Tibial artery (tissue), 4 donors: ENCODE measurements around the gene TLE2.

Source experiments
- DNase-seq, 2 donors: peaks; one replicate each; pipeline ENCODE4 v3.0.0-alpha.2; 2019
- H3K27ac ChIP-seq, 2 donors: fragments of 200-600 bp; sonication (generic) in 1 of 2; 1 replicate in 1 of 2; 2 replicates in 1 of 2; pipeline ENCODE4 v1.5.1; 2018 to 2019; ENCODE audit warnings: mild to moderate bottlenecking in 1 of 2
- H3K27me3 ChIP-seq, 2 donors: fragments of 200-600 bp; sonication (generic) in 1 of 2; one replicate each; pipeline versions ENCODE4 v1.5.1 to v1.6.0; 2016 to 2019
- H3K36me3 ChIP-seq, 3 donors: fragments of 200-600 bp; sonication (generic) in 2 of 3; one replicate each; pipeline ENCODE4 v1.5.1; 2016 to 2019; ENCODE audit warnings: mild to moderate bottlenecking in 2 of 3
- H3K4me1 ChIP-seq, 4 donors: fragments of 200-600 bp; sonication (generic) in 2 of 4; 1 replicate in 3 of 4; 2 replicates in 1 of 4; pipeline ENCODE4 v1.5.1; 2016 to 2019
- H3K4me3 ChIP-seq, 2 donors: fragments of 200-600 bp; sonication (generic) in 1 of 2; 1 replicate in 1 of 2; 2 replicates in 1 of 2; pipeline ENCODE4 v1.5.1; 2018 to 2019; ENCODE audit warnings: mild to moderate bottlenecking in 2 of 2
- H3K9me3 ChIP-seq, 3 donors: fragments of 200-600 bp; sonication (generic) in 1 of 3; one replicate each; pipeline ENCODE4 v1.5.1; 2016 to 2019
- CTCF ChIP-seq, 2 experiments: fragments of 200-600 bp in 1 of 2; fragments of 450-650 bp in 1 of 2; IDR thresholded peaks; one replicate each; pipeline ENCODE4 v1.5.1; 2017 to 2019; ENCODE audit warnings: antibody characterized with exemption in 2 of 2, mild to moderate bottlenecking in 1 of 2, moderate library complexity in 1 of 2
- intact Hi-C: fragments of 100-400 bp; cut with DNase I; formaldehyde crosslinking; loops from one replicate; pipeline ENCODE4 v1.15.0; 2023; ENCODE audit warnings: low total_unique reads

TLE2 gene

DNA sequence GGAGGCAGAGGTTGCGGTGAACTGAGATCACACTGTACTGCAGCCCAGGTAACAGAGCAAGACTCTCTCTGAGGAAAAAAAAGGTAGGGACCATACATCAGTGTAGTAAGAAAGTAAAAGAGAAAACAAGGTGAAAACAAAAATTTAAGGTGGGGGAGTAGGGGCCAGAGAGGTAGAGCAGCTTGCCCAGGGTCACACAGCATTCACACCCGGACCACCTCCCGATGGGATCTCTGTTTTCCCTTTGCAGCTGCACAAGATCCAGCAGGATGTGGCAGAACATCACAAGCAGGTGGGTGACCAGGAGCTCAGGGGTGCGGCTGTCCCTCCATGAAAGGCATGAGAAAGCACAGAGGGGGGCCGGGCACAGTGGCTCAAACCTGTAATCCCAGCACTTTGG lies 47.2 kb downstream of the TLE2 start:
- TF ChIP-seq CTCF (IDR thresholded peaks at IDR 0.05), result no peak
- Histone ChIP-seq H3K9me3 (no peaks in the 10 kb centered on the region), H3K4me1 (peaks cover 14 to 42% (median 38%) of the 10 kb centered on the region in 4 donors), H3K27ac (no peak overlapping the region), H3K4me3 (no peak overlapping the region), H3K36me3 (no peaks in the 10 kb centered on the region), H3K27me3 (no peaks in the 10 kb centered on the region)
- no peak for DNase-seq
- intact Hi-C loops, result no loop called here

- Histone ChIP-seq H3K27ac (no peak overlapping the region), H3K4me3 (no peak overlapping the region), H3K9me3 (no peaks in the 10 kb centered on the region), H3K4me1 (peaks cover 14 to 53% (median 45%) of the 10 kb centered on the region in 4 donors), H3K27me3 (peaks cover 0 to 25% of the 10 kb centered on the region in 2 donors), H3K36me3 (no peaks in the 10 kb centered on the region)
- no peak for DNase-seq
- TF ChIP-seq CTCF (IDR thresholded peaks at IDR 0.05), result no peak
- intact Hi-C loops, result no loop called here
Observed at GRCh38 chr19:2978772-2979171, 50.3 kb downstream of the TLE2 start.

GRCh38 chr19:2978166-2978767 lies 50.8 kb downstream of the TLE2 start:
- Histone ChIP-seq H3K36me3 (no peaks in the 10 kb centered on the region), H3K27ac (peak overlapping the region in 1 of 2 donors; percentile 8), H3K4me3 (no peak overlapping the region), H3K9me3 (no peaks in the 10 kb centered on the region), H3K4me1 (peaks cover 14 to 53% (median 42%) of the 10 kb centered on the region in 4 donors), H3K27me3 (peaks cover 0 to 25% of the 10 kb centered on the region in 2 donors)
- no peak for DNase-seq
- intact Hi-C loops, result no loop called here
- no peak for TF ChIP-seq CTCF (IDR thresholded peaks at IDR 0.05)

GRCh38 chr19:2977746-2978138 lies 51.3 kb downstream of the TLE2 start:
- TF ChIP-seq CTCF (IDR thresholded peaks at IDR 0.05), result no peak
- no peaks in the 10 kb centered on the region for H3K9me3 ChIP-seq
- H3K27ac ChIP-seq, result peak overlapping the region in 1 of 2 donors; percentile 8
- no peaks in the 10 kb centered on the region for H3K36me3 ChIP-seq
- intact Hi-C loops, result no loop called here
- H3K4me3 ChIP-seq, result peak overlapping the region; percentile 43 to 57
- H3K27me3 ChIP-seq, result peaks cover 0 to 25% of the 10 kb centered on the region in 2 donors
- H3K4me1 ChIP-seq, result peaks cover 9 to 54% (median 40%) of the 10 kb centered on the region in 4 donors
- DNase-seq, result no peak

- no peak for TF ChIP-seq CTCF (IDR thresholded peaks at IDR 0.05)
- intact Hi-C loops, result no loop called here
- H3K9me3 ChIP-seq, result no peaks in the 10 kb centered on the region
- peaks cover 6 to 55% (median 38%) of the 10 kb centered on the region in 4 donors for H3K4me1 ChIP-seq
- H3K4me3 ChIP-seq, result peak within 1 kb of the TSS; percentile 43 to 57
- no peaks in the 10 kb centered on the region for H3K36me3 ChIP-seq
- peaks cover 0 to 25% of the 10 kb centered on the region in 2 donors for H3K27me3 ChIP-seq
- peak within 1 kb of the TSS in 1 of 2 donors; percentile 8 for H3K27ac ChIP-seq
- peak; percentile 93 to 96 for DNase-seq
Observed at GRCh38 chr19:2977001-2977745, 51.9 kb downstream of the TLE2 start, which contains the start of gene TLE6. Gene TLE6, plus strand, starts transcription at chr19:2977564. Its CDS starts 670 bp downstream, at chr19:2978234.
